ENCODE results near the gene CTNND1. TPM values are rescaled to one million over a fixed set of nuclear protein-coding genes. Genes with fewer than 3 reads are reported as not detected.

Gene CTNND1
- total and polyA plus RNA-seq, 2 of the 4 experiments (the other 2 are of a cell fraction) = 88.5 to 229 TPM

GRCh38 chr11:57792870-57793269 lies 31.3 kb downstream of the CTNND1 start:
- no peak overlapping the region for H3K9ac ChIP-seq (ENCODE audit: low read depth, low read length)
- H3K18ac ChIP-seq (ENCODE audit: low read depth, low read length) = no peak overlapping the region
- peaks cover 15% of the 10 kb centered on the region for H3K9me1 ChIP-seq (ENCODE audit: insufficient read depth, low read length)
- H3K56ac ChIP-seq (ENCODE audit: extremely low read depth, insufficient read depth, low read length) = no peak overlapping the region
- no peak overlapping the region for H3K23ac ChIP-seq (ENCODE audit: low read depth, low read length)
- no peak overlapping the region for H2AFZ ChIP-seq (replicated peaks; ENCODE audit: low read length, poor library complexity)
- dilution Hi-C loops (cut with HindIII; ENCODE audit: low sequenced_read_pairs, unreplicated experiment) = no loop called here
- intact Hi-C loops (cut with micrococcal nuclease) = no loop called here
- no peak overlapping the region for H2AK5ac ChIP-seq (ENCODE audit: low read depth, low read length)
- no peak overlapping the region for H2BK5ac ChIP-seq (ENCODE audit: low read depth, low read length, poor library complexity, severe bottlenecking)
- no TSS peak for BruUV-seq (replicated peaks)
- peaks cover 37% of the 10 kb centered on the region for H3K36me3 ChIP-seq (ENCODE audit: control insufficient read depth, insufficient read depth, low read length)
- no peak overlapping the region for H3K4me2 ChIP-seq (ENCODE audit: low read depth, low read length)
- H2AK9ac ChIP-seq (replicated peaks; ENCODE audit: low read depth, low read length, poor library complexity) = no peak overlapping the region
- no peak for ATAC-seq (ENCODE audit: low read depth)
- in situ Hi-C loops (cut with MboI; ENCODE audit: low sequenced_read_pairs) = no loop called here
- DNase-seq = no peak
- no peak overlapping the region for H3K14ac ChIP-seq (replicated peaks; ENCODE audit: low read depth, low read length)
- no peak overlapping the region for H2BK120ac ChIP-seq (ENCODE audit: low read depth, low read length)
- H3K27me3 ChIP-seq (ENCODE audit: control insufficient read depth, insufficient read depth, low read length) = no peaks in the 10 kb centered on the region
- H2BK15ac ChIP-seq (ENCODE audit: low read depth, low read length) = no peak overlapping the region
- ChIA-PET CTCF (no interaction called here), POLR2A (ENCODE audit: unreplicated experiment) (no interaction called here)
- H3K4me1 ChIP-seq (ENCODE audit: control insufficient read depth, insufficient read depth, low read length) = peaks cover 8% of the 10 kb centered on the region
- no peak overlapping the region for H3K4ac ChIP-seq (ENCODE audit: low read depth, low read length)
- H3K27ac ChIP-seq (ENCODE audit: insufficient read depth, low read length) = no peak overlapping the region
- H4K8ac ChIP-seq (ENCODE audit: low read depth in 2 of 2, low read length in 2 of 2) = no peak overlapping the region
- no peak overlapping the region for H4K91ac ChIP-seq (ENCODE audit: insufficient read depth, low read depth, low read length)
- H4K5ac ChIP-seq (ENCODE audit: low read depth, low read length) = no peak overlapping the region
- TF ChIP-seq MAFK (IDR thresholded peaks at IDR 0.05; ENCODE audit: low read depth, low read length) = no peak
- no peak for TF ChIP-seq FOS (IDR thresholded peaks at IDR 0.05; ENCODE audit: low read depth, low read length)
- no peak for TF ChIP-seq SMC3 (IDR thresholded peaks at IDR 0.05; ENCODE audit: low read depth, low read length)
- no peak for TF ChIP-seq RCOR1 (IDR thresholded peaks at IDR 0.05; ENCODE audit: insufficient replicate concordance, low read length)
- TF ChIP-seq MXI1 (IDR thresholded peaks at IDR 0.05; ENCODE audit: borderline replicate concordance, low read depth, low read length) = no peak
- TF ChIP-seq CEBPB (IDR thresholded peaks at IDR 0.05; ENCODE audit: low read depth, low read length) = no peak
- TF ChIP-seq NFE2L2 (IDR thresholded peaks at IDR 0.05; ENCODE audit: low read depth, low read length) = no peak
- no peak for TF ChIP-seq RAD21 (IDR thresholded peaks at IDR 0.05; ENCODE audit: low read length)
- TF ChIP-seq RFX5 (IDR thresholded peaks at IDR 0.05; ENCODE audit: low read depth, low read length) = no peak
- no peak for TF ChIP-seq BHLHE40 (IDR thresholded peaks at IDR 0.05; ENCODE audit: low read depth, low read length)
- no peak for TF ChIP-seq MAZ (IDR thresholded peaks at IDR 0.05; ENCODE audit: borderline replicate concordance, low read depth, low read length)
- no peak for TF ChIP-seq POLR2A (IDR thresholded peaks at IDR 0.05; ENCODE audit: low read depth, low read length)
- H3K4me3 ChIP-seq (ENCODE audit: insufficient read depth, low read depth, low read length) = no peak overlapping the region
- H4K20me1 ChIP-seq (ENCODE audit: insufficient read depth, low read length) = peaks cover 72% of the 10 kb centered on the region
- H3K79me1 ChIP-seq (ENCODE audit: low read depth in 1 of 2, low read length in 2 of 2) = peaks cover 24 to 66% of the 10 kb centered on the region in 2 experiments; a peak in 3 of 4 replicates
- no peak overlapping the region for H2BK20ac ChIP-seq (ENCODE audit: low read depth, low read length)
- no peaks in the 10 kb centered on the region for H3K9me3 ChIP-seq (ENCODE audit: control insufficient read depth, insufficient read depth, low read length)

All from IMR-90 (cell line).